ENCODE results near the gene ARF5. TPM values are rescaled to one million over a fixed set of nuclear protein-coding genes. Genes with fewer than 3 reads are reported as not detected.

The ARF5 gene
- total RNA-seq, 4 donors from 2014 or later = 76.3 to 202 (median 156) TPM

DNA sequence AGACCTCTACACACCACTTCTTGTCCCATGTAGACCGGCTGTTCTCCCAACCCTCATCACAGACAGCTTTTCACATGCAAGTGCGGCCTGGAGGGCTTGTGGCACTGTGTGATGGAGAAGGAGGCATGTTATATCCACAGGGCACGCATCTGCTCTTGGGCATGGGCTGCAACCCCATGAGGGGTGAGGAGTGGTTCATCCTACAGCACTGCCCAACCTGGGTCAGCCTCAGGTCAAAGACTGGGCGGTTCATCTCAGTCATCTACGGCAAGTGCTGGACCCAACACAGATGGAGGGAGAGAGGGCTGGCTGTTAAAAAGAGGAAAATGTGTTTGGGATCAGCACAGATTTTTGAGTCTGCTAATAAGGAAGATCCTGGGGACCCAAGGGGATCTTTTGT is 7.5 kb downstream of the ARF5 start:
- in situ Hi-C loops (cut with MboI; ENCODE audit: low sequenced_read_pairs in 4 of 4) = loop anchor here in 2 of 4 donors (10.0 to 25.0 kb wide), 2 partner anchors 49 to 208 kb away; partner anchors contain the start of gene ZNF800 (in 1 of the 2)

DNA sequence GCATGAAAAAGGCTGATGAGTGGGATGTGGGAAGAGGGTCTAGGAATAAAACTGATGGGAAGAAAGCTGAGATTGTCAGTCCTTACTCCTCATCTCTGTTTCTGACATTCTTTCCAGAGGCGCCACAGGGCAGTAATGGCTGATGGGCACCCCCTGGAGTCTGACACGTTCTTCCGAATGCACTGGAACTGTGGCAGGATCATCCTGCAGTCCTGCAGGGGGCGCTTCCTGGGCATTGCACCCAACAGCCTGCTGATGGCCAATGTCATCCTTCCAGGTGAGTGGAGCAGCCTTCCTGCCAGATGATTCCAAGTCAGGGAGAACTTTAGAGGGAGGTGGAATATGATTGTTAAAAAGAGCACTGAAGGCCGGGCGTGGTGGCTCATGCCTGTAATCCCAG is 10.1 kb downstream of the ARF5 start:
- no peak for ATAC-seq
- no peak for TF ChIP-seq POLR2A (IDR thresholded peaks at IDR 0.05)
- TF ChIP-seq, protein P1, sequence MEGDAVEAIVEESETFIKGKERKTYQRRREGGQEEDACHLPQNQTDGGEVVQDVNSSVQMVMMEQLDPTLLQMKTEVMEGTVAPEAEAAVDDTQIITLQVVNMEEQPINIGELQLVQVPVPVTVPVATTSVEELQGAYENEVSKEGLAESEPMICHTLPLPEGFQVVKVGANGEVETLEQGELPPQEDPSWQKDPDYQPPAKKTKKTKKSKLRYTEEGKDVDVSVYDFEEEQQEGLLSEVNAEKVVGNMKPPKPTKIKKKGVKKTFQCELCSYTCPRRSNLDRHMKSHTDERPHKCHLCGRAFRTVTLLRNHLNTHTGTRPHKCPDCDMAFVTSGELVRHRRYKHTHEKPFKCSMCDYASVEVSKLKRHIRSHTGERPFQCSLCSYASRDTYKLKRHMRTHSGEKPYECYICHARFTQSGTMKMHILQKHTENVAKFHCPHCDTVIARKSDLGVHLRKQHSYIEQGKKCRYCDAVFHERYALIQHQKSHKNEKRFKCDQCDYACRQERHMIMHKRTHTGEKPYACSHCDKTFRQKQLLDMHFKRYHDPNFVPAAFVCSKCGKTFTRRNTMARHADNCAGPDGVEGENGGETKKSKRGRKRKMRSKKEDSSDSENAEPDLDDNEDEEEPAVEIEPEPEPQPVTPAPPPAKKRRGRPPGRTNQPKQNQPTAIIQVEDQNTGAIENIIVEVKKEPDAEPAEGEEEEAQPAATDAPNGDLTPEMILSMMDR (IDR thresholded peaks at IDR 0.05 in 4 of 5, conservative IDR thresholded peaks at IDR 0.05 in 1 of 5) = no peak
- no peak overlapping the region for H3K4me3 ChIP-seq

More for the DNA sequence above, 7.5 kb downstream of the ARF5 start:
- ATAC-seq (no peak), DNase-seq (no peak)
- Histone ChIP-seq H3K36me3 (peaks cover 0 to 13% of the 10 kb centered on the region in 2 donors), H3K9me3 (no peaks in the 10 kb centered on the region), H3K27ac (no peak overlapping the region), H3K27me3 (no peaks in the 10 kb centered on the region), H3K4me3 (no peak overlapping the region), H3K4me1 (no peaks in the 10 kb centered on the region)
- no peak for TF ChIP-seq POLR2A (IDR thresholded peaks at IDR 0.05)
- TF ChIP-seq, protein P1 (IDR thresholded peaks at IDR 0.05 in 4 of 5, conservative IDR thresholded peaks at IDR 0.05 in 1 of 5) = no peak
- intact Hi-C loops (cut with DNase I; ENCODE audit: low total_unique reads) = no loop called here

DNA sequence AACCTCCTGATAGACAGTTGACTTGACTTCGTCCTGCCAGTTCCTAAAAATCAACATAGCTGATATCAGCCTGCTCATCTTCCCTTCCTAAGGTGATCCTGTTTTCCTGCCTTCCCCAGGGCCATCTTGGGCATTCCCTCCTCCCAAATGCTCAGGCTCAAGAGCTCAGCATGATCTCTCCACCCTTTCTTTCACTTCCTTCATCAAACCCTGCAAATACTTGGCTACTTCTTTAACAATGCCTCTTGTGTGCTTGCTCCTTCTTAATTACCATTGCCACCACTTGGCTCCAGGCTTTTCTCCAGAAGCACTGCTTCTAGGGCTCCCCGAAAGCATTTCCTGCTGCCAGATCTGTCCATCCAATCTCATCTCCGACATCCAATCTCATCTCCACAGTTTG is 12.7 kb downstream of the ARF5 start:
- Histone ChIP-seq H3K27ac (no peak overlapping the region), H3K27me3 (no peaks in the 10 kb centered on the region), H3K36me3 (no peaks in the 10 kb centered on the region), H3K4me1 (no peaks in the 10 kb centered on the region), H3K9me3 (no peaks in the 10 kb centered on the region), H3K4me3 (no peak overlapping the region)
- intact Hi-C loops (cut with DNase I; ENCODE audit: low total_unique reads) (no loop called here), in situ Hi-C loops (cut with MboI; ENCODE audit: low sequenced_read_pairs in 4 of 4) (no loop called here)
- DNase-seq = no peak
- TF ChIP-seq POLR2A (IDR thresholded peaks at IDR 0.05) = no peak
- TF ChIP-seq, protein P1 (IDR thresholded peaks at IDR 0.05 in 4 of 5, conservative IDR thresholded peaks at IDR 0.05 in 1 of 5) = no peak
- no peak for ATAC-seq

More for the DNA sequence above, 10.1 kb downstream of the ARF5 start:
- Histone ChIP-seq H3K36me3 (no peaks in the 10 kb centered on the region), H3K27ac (no peak overlapping the region), H3K27me3 (no peaks in the 10 kb centered on the region), H3K4me1 (no peaks in the 10 kb centered on the region), H3K9me3 (no peaks in the 10 kb centered on the region)
- in situ Hi-C loops (cut with MboI; ENCODE audit: low sequenced_read_pairs in 4 of 4) (loop anchor here in 2 of 4 donors (10.0 to 25.0 kb wide), 2 partner anchors 46 to 211 kb away; partner anchors contain the start of gene ZNF800 (in 1 of the 2)), intact Hi-C loops (cut with DNase I; ENCODE audit: low total_unique reads) (no loop called here)
- DNase-seq = no peak

DNA sequence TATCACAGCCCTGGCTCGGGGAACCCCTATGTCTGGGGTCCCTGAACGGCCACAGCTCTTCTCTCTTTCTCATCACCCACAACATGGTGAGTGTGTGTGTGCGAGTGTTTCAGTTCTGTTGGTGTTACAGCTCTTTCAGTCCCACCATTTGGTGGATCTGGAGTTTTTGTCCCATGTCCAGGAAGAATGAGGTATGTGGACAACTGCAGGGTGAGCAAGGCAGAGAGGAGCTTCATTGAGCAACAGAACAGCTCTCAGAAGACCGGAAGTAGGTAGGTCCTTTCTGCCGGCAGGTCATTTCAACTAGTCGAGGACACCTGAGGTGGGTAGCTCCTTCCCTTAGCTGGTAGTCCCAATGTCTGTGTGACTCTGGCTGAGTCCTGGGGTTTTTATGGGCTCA is 20.2 kb downstream of the ARF5 start:
- Histone ChIP-seq H3K4me1 (no peaks in the 10 kb centered on the region), H3K27me3 (no peaks in the 10 kb centered on the region), H3K36me3 (no peaks in the 10 kb centered on the region), H3K27ac (no peak overlapping the region), H3K4me3 (no peak overlapping the region), H3K9me3 (no peaks in the 10 kb centered on the region)
- TF ChIP-seq, protein P1 (IDR thresholded peaks at IDR 0.05 in 4 of 5, conservative IDR thresholded peaks at IDR 0.05 in 1 of 5) = no peak
- TF ChIP-seq POLR2A (IDR thresholded peaks at IDR 0.05) = no peak
- in situ Hi-C loops (cut with MboI; ENCODE audit: low sequenced_read_pairs in 4 of 4) = no loop called here
- no peak for ATAC-seq
- no peak for DNase-seq
- intact Hi-C loops (cut with DNase I; ENCODE audit: low total_unique reads) = no loop called here

DNA sequence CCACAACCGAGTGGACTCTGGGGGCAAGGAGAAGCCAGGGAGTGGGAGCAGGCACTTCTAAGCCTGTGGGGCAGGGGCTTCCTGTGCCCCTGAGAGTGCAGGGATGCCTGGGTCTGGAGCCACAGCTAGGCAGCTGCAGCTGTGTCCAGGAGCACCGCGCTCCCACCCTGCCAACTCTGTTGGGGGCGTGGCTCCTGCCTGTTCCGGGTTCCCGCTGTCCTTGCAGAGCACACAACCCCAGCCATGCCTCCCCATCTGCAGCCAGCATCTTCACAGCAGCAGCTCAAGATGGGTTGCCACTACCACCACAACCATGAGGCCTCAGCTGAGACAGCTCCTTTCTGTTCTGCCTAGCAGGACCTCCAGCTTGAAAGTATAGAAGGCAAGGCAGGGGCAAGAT is 21.1 kb downstream of the ARF5 start:
- H3K4me3 ChIP-seq = no peak overlapping the region
- no peaks in the 10 kb centered on the region for H3K27me3 ChIP-seq
- H3K4me1 ChIP-seq = no peaks in the 10 kb centered on the region
- DNase-seq = no peak
- no peaks in the 10 kb centered on the region for H3K9me3 ChIP-seq
- no peak for ATAC-seq
- intact Hi-C loops (cut with DNase I; ENCODE audit: low total_unique reads) (no loop called here), in situ Hi-C loops (cut with MboI; ENCODE audit: low sequenced_read_pairs in 4 of 4) (no loop called here)
- TF ChIP-seq POLR2A (IDR thresholded peaks at IDR 0.05) = no peak
- TF ChIP-seq, protein P1 (IDR thresholded peaks at IDR 0.05 in 4 of 5, conservative IDR thresholded peaks at IDR 0.05 in 1 of 5) = no peak
- H3K27ac ChIP-seq = no peak overlapping the region
- no peaks in the 10 kb centered on the region for H3K36me3 ChIP-seq
